Sigmoid colon (tissue), 7 donors: ENCODE measurements around the gene RFWD3. TPM values are rescaled to one million over a fixed set of nuclear protein-coding genes. Genes with fewer than 3 reads are reported as not detected.

Experiments used
- DNase-seq: peaks from one replicate; pipeline ENCODE4 v3.0.0-alpha.2; 2019
- H3K27ac ChIP-seq, 4 donors: fragments of 200-600 bp; sonication (generic); one replicate each; pipeline ENCODE4 v1.5.1; 2016 to 2019; ENCODE audit warnings: mild to moderate bottlenecking in 1 of 4
- H3K27me3 ChIP-seq, 3 donors: fragments of 200-600 bp; sonication (generic); one replicate each; pipeline ENCODE4 v1.5.1; 2019; ENCODE audit warnings: mild to moderate bottlenecking in 1 of 3
- H3K36me3 ChIP-seq, 4 donors: fragments of 200-600 bp; sonication (generic); one replicate each; pipeline ENCODE4 v1.5.1; 2016 to 2019
- H3K4me1 ChIP-seq, 4 donors: fragments of 200-600 bp; sonication (generic); one replicate each; pipeline ENCODE4 v1.5.1; 2017 to 2019
- H3K4me3 ChIP-seq, 4 donors: fragments of 200-600 bp; sonication (generic); one replicate each; pipeline ENCODE4 v1.5.1; 2017 to 2019; ENCODE audit warnings: mild to moderate bottlenecking in 2 of 4, moderate library complexity in 1 of 4
- H3K9me3 ChIP-seq, 4 donors: fragments of 200-600 bp in 3 of 4; sonication (generic) in 3 of 4; one replicate each; pipeline versions ENCODE4 v1.5.1 to v1.6.1; 2013 to 2019
- CTCF ChIP-seq, 4 experiments: fragments of 450-650 bp in 3 of 4; fragments of 200-600 bp in 1 of 4; IDR thresholded peaks; one replicate each; pipeline ENCODE4 v1.5.1; 2016 to 2019; ENCODE audit warnings: antibody characterized with exemption in 4 of 4, mild to moderate bottlenecking in 3 of 4, moderate library complexity in 2 of 4
- EP300 ChIP-seq, 4 donors: sonication (generic); formaldehyde crosslinking; IDR thresholded peaks; one replicate each; pipeline ENCODE4 v1.6.1; 2017; ENCODE audit warnings: antibody characterized with exemption in 4 of 4
- POLR2A ChIP-seq, 2 donors: fragments of 450-650 bp; IDR thresholded peaks; one replicate each; pipeline ENCODE4 v1.6.1; 2016; ENCODE audit warnings: antibody characterized with exemption in 2 of 2, mild to moderate bottlenecking in 2 of 2, moderate library complexity in 2 of 2
- POLR2AphosphoS5 ChIP-seq, 4 donors: sonication (generic); formaldehyde crosslinking; IDR thresholded peaks; one replicate each; pipeline ENCODE4 v1.6.1; 2017; ENCODE audit warnings: antibody characterized with exemption in 4 of 4
- WGBS, 2 donors: extraction: QIAGEN DNeasy Blood & Tissue Kit; methylation state at CpG; one replicate each; pipeline ENCODE4 v1.1.7; 2013; 5-methylcytosine and 5-hydroxymethylcytosine counted together
- intact Hi-C: fragments of 100-400 bp; cut with DNase I; formaldehyde crosslinking; loops from one replicate; pipeline ENCODE4 v1.15.1; 2023
- polyA plus RNA-seq, 3 donors: library from polyadenylated mRNA; stranded (reverse); fragments of 200-250 nt; gene quantifications; one replicate each; pipeline ENCODE4 v1.2.3, GENCODE V29; 2013
- total RNA-seq, 4 donors: library from RNA; depleted of rRNA; stranded (reverse); fragments of >200 nt; gene quantifications; one replicate each; pipeline ENCODE4 v1.1.0, GENCODE V29; 2016
- donor health status: healthy with polysubstance abuse.
- donor health status: Bipolar disorder and iron deficiency.
- donor health status: healthy.

Gene RFWD3
- total and polyA plus RNA-seq, 7 donors = 4.2 to 14.9 (median 9.7) TPM

DNA sequence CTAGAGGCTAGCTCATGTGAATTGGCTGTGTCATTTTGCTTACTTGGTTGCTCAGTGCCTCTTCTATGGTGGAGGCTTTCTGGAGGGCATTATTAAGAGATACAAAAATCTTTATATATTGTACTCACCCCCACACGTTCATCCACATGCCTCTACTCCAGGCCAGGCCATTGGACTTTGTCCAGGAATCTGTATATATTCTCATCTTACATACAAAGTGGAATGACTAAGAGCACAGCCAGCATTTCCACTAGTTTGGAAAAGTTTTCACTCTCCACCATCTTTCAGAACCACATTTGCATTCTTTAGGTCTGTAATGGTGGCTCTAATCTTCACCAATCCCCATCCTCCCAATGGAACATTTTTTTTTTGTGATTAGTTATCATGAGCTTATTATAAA is 55.0 kb downstream of the RFWD3 start:
- no peaks in the 10 kb centered on the region for H3K36me3 ChIP-seq
- 53 to 76% methylated on average over 1 of the region's 1 CpG for WGBS, 2 donors
- no peaks in the 10 kb centered on the region for H3K27me3 ChIP-seq
- H3K4me1 ChIP-seq = peaks cover 0 to 9% (median 7%) of the 10 kb centered on the region in 4 donors
- intact Hi-C loops = no loop called here
- no peak for DNase-seq
- H3K27ac ChIP-seq = no peak overlapping the region
- no peaks in the 10 kb centered on the region for H3K9me3 ChIP-seq
- TF ChIP-seq CTCF (IDR thresholded peaks at IDR 0.05) (no peak), EP300 (IDR thresholded peaks at IDR 0.05) (no peak), POLR2AphosphoS5 (IDR thresholded peaks at IDR 0.05) (no peak), POLR2A (IDR thresholded peaks at IDR 0.05) (no peak)
- no peak overlapping the region for H3K4me3 ChIP-seq

DNA sequence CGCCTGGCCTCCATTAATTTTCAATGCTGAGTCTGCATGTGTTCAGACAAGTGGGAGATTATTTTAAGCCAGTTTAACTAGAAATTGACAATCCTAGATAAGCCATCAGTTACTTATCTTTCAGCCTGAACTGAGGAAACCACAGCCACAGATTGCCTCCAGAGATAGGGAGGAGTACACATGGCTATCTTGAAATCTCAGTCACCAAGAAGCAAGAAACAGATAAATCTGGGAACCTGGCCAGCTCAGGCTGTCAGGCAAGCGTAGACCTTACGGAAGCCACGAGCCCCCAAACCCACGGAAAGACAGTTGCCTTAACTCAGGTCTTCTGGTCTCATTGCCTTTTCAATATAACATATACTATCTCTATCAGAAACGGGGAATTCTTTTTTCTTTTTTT is 57.7 kb downstream of the RFWD3 start:
- 64 to 86% methylated on average over 6 of the region's 6 CpGs for WGBS, 2 donors

DNA sequence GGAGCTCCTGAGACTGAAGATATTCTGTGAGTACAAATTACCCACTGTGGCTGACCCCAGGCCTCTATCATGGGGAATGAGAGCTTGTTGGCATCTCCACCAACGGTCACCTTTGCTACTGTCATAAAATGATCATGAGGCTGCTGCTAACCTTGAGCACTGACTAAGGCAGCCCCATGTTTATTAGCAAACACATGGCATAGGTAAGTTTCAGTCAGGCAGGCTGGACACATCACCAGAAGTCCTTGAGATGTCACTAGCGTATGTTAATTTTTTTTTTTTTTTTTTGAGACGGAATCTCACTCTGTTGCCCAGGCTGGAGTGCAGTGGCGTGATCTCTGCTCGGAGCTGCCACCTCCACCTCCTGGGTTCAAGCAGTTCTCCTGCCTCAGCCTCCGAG is 58.3 kb downstream of the RFWD3 start:
- H3K9me3 ChIP-seq = no peaks in the 10 kb centered on the region
- H3K4me1 ChIP-seq = peaks cover 0 to 35% (median 31%) of the 10 kb centered on the region in 4 donors
- H3K27me3 ChIP-seq = no peaks in the 10 kb centered on the region
- H3K27ac ChIP-seq = no peak overlapping the region
- 76 to 79% methylated on average over 6 of the region's 6 CpGs for WGBS, 2 donors
- intact Hi-C loops = loop anchor here (5.0 to 10.0 kb wide), 2 partner anchors 146 to 506 kb away; partner anchors contain the start of gene LDHD
- TF ChIP-seq EP300 (IDR thresholded peaks at IDR 0.05) (no peak), POLR2A (IDR thresholded peaks at IDR 0.05) (no peak), CTCF (IDR thresholded peaks at IDR 0.05) (no peak), POLR2AphosphoS5 (IDR thresholded peaks at IDR 0.05) (no peak)
- no peak overlapping the region for H3K4me3 ChIP-seq
- no peaks in the 10 kb centered on the region for H3K36me3 ChIP-seq
- DNase-seq = no peak

More for the DNA sequence above, 57.7 kb downstream of the RFWD3 start:
- no peaks in the 10 kb centered on the region for H3K36me3 ChIP-seq
- intact Hi-C loops = loop anchor here (5.0 to 10.0 kb wide), 2 partner anchors 147 to 506 kb away; partner anchors contain the start of gene LDHD
- peaks cover 0 to 30% (median 25%) of the 10 kb centered on the region in 4 donors for H3K4me1 ChIP-seq
- TF ChIP-seq POLR2AphosphoS5 (IDR thresholded peaks at IDR 0.05) = no peak
- no peak for TF ChIP-seq EP300 (IDR thresholded peaks at IDR 0.05)
- TF ChIP-seq CTCF (IDR thresholded peaks at IDR 0.05) = no peak
- no peak for TF ChIP-seq POLR2A (IDR thresholded peaks at IDR 0.05)
- H3K27me3 ChIP-seq = no peaks in the 10 kb centered on the region
- no peak for DNase-seq
- H3K9me3 ChIP-seq = no peaks in the 10 kb centered on the region
- no peak overlapping the region for H3K27ac ChIP-seq
- no peak overlapping the region for H3K4me3 ChIP-seq

- H3K36me3 ChIP-seq = no peaks in the 10 kb centered on the region
- H3K27ac ChIP-seq = peak overlapping the region; percentile 93 to 99 (median 96)
- WGBS, 2 donors = 83 to 92% methylated on average over 6 of the region's 6 CpGs
- TF ChIP-seq EP300 (IDR thresholded peaks at IDR 0.05) (no peak), CTCF (IDR thresholded peaks at IDR 0.05) (no peak), POLR2AphosphoS5 (IDR thresholded peaks at IDR 0.05) (no peak), POLR2A (IDR thresholded peaks at IDR 0.05) (no peak)
- intact Hi-C loops = loop anchor here (5.0 to 10.0 kb wide), 2 partner anchors 146 to 507 kb away; partner anchors contain the start of gene LDHD
- DNase-seq = no peak
- H3K9me3 ChIP-seq = no peaks in the 10 kb centered on the region
- H3K4me1 ChIP-seq = peaks cover 0 to 36% (median 33%) of the 10 kb centered on the region in 4 donors
- H3K4me3 ChIP-seq = no peak overlapping the region
- no peaks in the 10 kb centered on the region for H3K27me3 ChIP-seq
Measured at GRCh38 chr16:74607962-74608356, 58.7 kb downstream of the RFWD3 start.
